Measurements from ENCODE around the gene LRRIQ4.

LRRIQ4 gene

DNA sequence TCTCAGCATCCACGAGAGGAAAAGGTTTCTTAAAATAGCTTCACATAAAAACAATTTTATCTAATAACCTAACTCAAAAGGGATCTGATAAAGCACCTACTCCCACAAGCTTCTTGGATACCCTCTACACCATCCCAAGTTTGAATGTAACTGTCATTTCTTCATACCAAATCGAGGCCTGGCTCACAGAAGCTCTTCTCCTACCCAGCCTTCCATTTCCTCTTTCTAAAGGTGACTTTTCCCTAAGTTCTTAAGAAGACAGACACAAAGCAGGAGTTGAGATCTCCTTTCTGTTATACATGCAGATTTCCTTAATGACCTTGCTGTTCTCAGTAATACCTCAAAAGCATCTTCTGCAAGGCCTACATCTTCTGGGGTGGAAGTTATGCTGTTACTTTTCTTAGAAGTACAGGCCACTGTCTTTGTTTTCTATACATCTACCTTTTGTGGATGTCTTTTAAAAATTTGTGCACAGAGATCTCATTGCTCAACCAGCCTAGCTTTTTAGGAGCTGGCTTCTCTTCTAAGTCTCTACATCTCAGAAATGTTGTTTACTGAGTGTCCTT lies 3.4 kb upstream of the LRRIQ4 start:
- no peak overlapping the region for H3K4me3 ChIP-seq (replicated peaks in 1 of 2; ENCODE audit: low read depth in 2 of 2, low read length in 2 of 2)
- TF ChIP-seq, protein P1, sequence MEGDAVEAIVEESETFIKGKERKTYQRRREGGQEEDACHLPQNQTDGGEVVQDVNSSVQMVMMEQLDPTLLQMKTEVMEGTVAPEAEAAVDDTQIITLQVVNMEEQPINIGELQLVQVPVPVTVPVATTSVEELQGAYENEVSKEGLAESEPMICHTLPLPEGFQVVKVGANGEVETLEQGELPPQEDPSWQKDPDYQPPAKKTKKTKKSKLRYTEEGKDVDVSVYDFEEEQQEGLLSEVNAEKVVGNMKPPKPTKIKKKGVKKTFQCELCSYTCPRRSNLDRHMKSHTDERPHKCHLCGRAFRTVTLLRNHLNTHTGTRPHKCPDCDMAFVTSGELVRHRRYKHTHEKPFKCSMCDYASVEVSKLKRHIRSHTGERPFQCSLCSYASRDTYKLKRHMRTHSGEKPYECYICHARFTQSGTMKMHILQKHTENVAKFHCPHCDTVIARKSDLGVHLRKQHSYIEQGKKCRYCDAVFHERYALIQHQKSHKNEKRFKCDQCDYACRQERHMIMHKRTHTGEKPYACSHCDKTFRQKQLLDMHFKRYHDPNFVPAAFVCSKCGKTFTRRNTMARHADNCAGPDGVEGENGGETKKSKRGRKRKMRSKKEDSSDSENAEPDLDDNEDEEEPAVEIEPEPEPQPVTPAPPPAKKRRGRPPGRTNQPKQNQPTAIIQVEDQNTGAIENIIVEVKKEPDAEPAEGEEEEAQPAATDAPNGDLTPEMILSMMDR (IDR thresholded peaks at IDR 0.05; ENCODE audit: low read depth, low read length), result no peak
- no peak for DNase-seq (ENCODE audit: low read depth in 2 of 2)

- TF ChIP-seq, protein P1 (IDR thresholded peaks at IDR 0.05; ENCODE audit: low read depth, low read length), result no peak
- peak overlapping the region; percentile 36 to 55 for H3K4me3 ChIP-seq (replicated peaks in 1 of 2; ENCODE audit: low read depth in 2 of 2, low read length in 2 of 2)
- peak; percentile 68 to 78 for DNase-seq (ENCODE audit: low read depth in 2 of 2)
These were observed 889 bp upstream of the LRRIQ4 start for GRCh38 chr3:169811631-169812331.

- TF ChIP-seq, protein P1 (IDR thresholded peaks at IDR 0.05; ENCODE audit: low read depth, low read length), result no peak
- DNase-seq (ENCODE audit: low read depth in 2 of 2), result no peak
- H3K4me3 ChIP-seq (replicated peaks in 1 of 2; ENCODE audit: low read depth in 2 of 2, low read length in 2 of 2), result peak overlapping the region in 1 of 2 donors; percentile 55
These were observed 608 bp downstream of the LRRIQ4 start for GRCh38 chr3:169813278-169813677.

GRCh38 chr3:169813757-169814517 lies 1.3 kb downstream of the LRRIQ4 start:
- TF ChIP-seq, protein P1 (IDR thresholded peaks at IDR 0.05; ENCODE audit: low read depth, low read length), result peak; percentile 59
- peak; percentile 15 to 45 for DNase-seq (ENCODE audit: low read depth in 2 of 2)
- H3K4me3 ChIP-seq (replicated peaks in 1 of 2; ENCODE audit: low read depth in 2 of 2, low read length in 2 of 2), result peak overlapping the region in 1 of 2 donors; percentile 55

DNA sequence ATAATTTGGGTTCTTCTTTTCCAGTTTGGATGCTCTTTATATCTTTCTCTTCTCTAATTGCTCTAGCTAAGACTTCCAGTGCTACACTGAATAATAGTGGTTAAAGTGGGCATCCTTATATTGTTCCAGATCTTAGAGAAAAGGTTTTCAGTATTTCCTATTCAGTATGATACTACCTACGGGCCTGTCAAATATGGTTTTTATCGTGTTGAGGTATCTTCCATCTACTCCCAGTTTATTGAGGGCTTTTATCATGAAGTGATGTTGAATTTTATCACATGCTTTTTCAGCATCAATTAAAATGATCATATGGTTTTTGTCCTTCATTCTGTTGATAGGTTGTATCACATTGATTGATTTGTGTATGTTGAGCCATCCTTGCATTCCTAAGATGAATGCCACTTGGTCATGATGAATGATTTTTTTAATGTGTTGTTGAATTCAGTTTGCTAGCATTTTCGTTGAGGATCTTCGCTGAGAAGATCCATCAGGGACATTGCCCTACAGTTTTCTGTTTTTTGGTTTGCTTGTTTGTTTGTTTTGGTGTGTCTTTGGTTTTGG lies 3.0 kb downstream of the LRRIQ4 start:
- TF ChIP-seq, protein P1 (IDR thresholded peaks at IDR 0.05; ENCODE audit: low read depth, low read length), result no peak
- H3K4me3 ChIP-seq (replicated peaks in 1 of 2; ENCODE audit: low read depth in 2 of 2, low read length in 2 of 2), result no peak overlapping the region
- no peak for DNase-seq (ENCODE audit: low read depth in 2 of 2)

DNA sequence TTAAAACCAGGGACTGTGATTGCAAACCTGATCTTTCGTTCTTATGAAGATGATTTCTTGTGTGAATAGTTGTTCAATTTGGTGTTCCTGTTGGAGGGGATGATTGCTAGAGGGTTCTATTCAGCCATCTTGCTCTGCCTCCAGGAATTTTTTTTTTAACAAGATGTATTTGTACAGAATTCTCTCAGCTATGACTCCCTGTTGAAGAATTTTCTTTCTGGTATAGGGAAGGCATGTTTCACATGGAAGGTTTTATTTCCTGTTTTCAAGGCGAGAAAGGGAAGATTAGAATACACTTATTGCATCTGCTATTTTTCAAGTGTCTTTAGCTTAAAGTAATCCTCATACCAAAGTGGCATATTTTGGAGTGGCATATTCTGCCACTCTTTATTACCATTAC lies 5.6 kb downstream of the LRRIQ4 start:
- TF ChIP-seq, protein P1 (IDR thresholded peaks at IDR 0.05; ENCODE audit: low read depth, low read length), result no peak
- no peak overlapping the region for H3K4me3 ChIP-seq (replicated peaks in 1 of 2; ENCODE audit: low read depth in 2 of 2, low read length in 2 of 2)
- peak; percentile 56 to 58 for DNase-seq (ENCODE audit: low read depth in 2 of 2)

Data from cardiac fibroblast (primary cell).